Chondrocyte (in vitro differentiated cells): ENCODE data around the gene EGFR. TPM values are rescaled to one million over a fixed set of nuclear protein-coding genes. Genes with fewer than 3 reads are reported as not detected.

Experiments
- DNase-seq: peaks from one replicate; pipeline ENCODE4 v3.0.0; 2021; ENCODE audit warnings: mixed read lengths, low spot score
- H3K27ac Mint-ChIP-seq: one replicate; pipeline ENCODE4 v1.8.0; 2021; ENCODE audit warnings: mild to moderate bottlenecking, moderate library complexity, mixed read lengths; ENCODE audit not compliant: unreplicated experiment
- H3K27me3 Mint-ChIP-seq: 2 replicates; pipeline ENCODE4 v1.8.0; 2021; ENCODE audit warnings: low read depth, mixed read lengths
- H3K36me3 Mint-ChIP-seq: 2 replicates; pipeline ENCODE4 v1.8.0; 2021; ENCODE audit warnings: low read depth, mixed read lengths
- H3K4me1 Mint-ChIP-seq: 2 replicates; pipeline ENCODE4 v1.8.0; 2021; ENCODE audit warnings: low read depth, mild to moderate bottlenecking, mixed read lengths
- H3K4me3 Mint-ChIP-seq: one replicate; pipeline ENCODE4 v1.8.0; 2021; ENCODE audit warnings: mild to moderate bottlenecking, moderate library complexity, mixed read lengths; ENCODE audit not compliant: unreplicated experiment
- H3K9me3 Mint-ChIP-seq: 2 replicates; pipeline ENCODE4 v1.8.0; 2021; ENCODE audit warnings: low read depth, mixed read lengths
- CTCF ChIP-seq: fragments of 200-600 bp; sonication (generic); IDR thresholded peaks from 2 replicates; pipeline ENCODE4 v1.5.0; 2021; ENCODE audit warnings: antibody characterized with exemption, mild to moderate bottlenecking, moderate library complexity
- long read RNA-seq: library from polyadenylated mRNA; stranded (forward); transcript quantifications from one replicate; pipeline ENCODE4 v2.0.0, GENCODE V29; 2021
- total RNA-seq: library from RNA; stranded (reverse); gene quantifications from 3 replicates; pipeline ENCODE4 v1.2.1, GENCODE V29; 2021

Gene EGFR
- 13.6 to 27.4 TPM (median 25.5 TPM) in 3 replicates for total RNA-seq
- long read RNA-seq, full-length matches to known transcripts = 1 of 12 reads
- long read RNA-seq, partial matches to known transcripts = 0 of 12 reads
- long read RNA-seq, other reads (novel, unspliced or antisense) = 11 of 12 reads

DNA sequence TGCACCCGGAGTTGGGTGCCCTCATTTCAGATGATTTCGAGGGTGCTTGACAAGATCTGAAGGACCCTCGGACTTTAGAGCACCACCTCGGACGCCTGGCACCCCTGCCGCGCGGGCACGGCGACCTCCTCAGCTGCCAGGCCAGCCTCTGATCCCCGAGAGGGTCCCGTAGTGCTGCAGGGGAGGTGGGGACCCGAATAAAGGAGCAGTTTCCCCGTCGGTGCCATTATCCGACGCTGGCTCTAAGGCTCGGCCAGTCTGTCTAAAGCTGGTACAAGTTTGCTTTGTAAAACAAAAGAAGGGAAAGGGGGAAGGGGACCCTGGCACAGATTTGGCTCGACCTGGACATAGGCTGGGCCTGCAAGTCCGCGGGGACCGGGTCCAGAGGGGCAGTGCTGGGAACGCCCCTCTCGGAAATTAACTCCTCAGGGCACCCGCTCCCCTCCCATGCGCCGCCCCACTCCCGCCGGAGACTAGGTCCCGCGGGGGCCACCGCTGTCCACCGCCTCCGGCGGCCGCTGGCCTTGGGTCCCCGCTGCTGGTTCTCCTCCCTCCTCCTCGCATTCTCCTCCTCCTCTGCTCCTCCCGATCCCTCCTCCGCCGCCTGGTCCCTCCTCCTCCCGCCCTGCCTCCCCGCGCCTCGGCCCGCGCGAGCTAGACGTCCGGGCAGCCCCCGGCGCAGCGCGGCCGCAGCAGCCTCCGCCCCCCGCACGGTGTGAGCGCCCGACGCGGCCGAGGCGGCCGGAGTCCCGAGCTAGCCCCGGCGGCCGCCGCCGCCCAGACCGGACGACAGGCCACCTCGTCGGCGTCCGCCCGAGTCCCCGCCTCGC, at the start of gene EGFR:
Gene EGFR, plus strand, starts transcription at position 657 of the 830 bp plus-strand sequence. CDS start 261 bp downstream, outside the sequence.
- Mint-ChIP-seq H3K4me3 (peak within 1 kb of the TSS; percentile 70), H3K4me1 (peaks cover 25% of the 10 kb centered on the region), H3K9me3 (peaks cover 2% of the 10 kb centered on the region), H3K27ac (peak within 1 kb of the TSS; percentile 8), H3K36me3 (no peaks in the 10 kb centered on the region), H3K27me3 (no peaks in the 10 kb centered on the region)
- DNase-seq = peak; percentile 83
- TF ChIP-seq CTCF = no peak

GRCh38 chr7:54969208-54969967, 49.4 kb upstream of the EGFR start:
- no peak overlapping the region for H3K27ac Mint-ChIP-seq

DNA sequence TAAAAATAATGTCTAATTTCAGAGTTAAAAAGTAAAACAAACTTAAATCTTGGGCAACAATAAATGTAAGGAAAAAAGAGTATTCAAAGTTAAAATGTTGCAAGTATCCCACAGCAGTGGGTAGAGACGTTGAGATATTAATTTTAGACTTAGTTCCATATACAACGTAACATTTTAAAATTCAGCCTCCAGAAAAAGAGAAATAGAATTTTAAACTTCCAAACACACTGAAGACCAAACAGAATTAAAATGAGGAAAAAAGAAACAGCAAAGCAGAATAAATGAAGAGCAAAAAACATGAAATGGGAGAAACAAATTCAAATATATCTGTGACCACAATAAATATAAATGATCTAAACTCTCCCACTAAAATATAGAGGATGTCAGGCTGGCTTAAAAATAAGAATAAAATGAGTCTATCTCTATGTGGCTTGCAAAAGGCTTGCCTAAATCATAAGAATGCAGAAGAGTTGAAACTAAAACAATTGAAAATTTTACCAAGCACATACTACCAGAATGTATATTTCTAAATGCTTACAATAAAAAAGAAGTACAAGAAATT, 46.0 kb upstream of the EGFR start:
- no peak for TF ChIP-seq CTCF
- no peaks in the 10 kb centered on the region for H3K4me1 Mint-ChIP-seq
- no peaks in the 10 kb centered on the region for H3K27me3 Mint-ChIP-seq
- H3K4me3 Mint-ChIP-seq = no peak overlapping the region
- peaks cover 17% of the 10 kb centered on the region for H3K9me3 Mint-ChIP-seq
- no peak overlapping the region for H3K27ac Mint-ChIP-seq
- no peak for DNase-seq
- peaks cover 6% of the 10 kb centered on the region for H3K36me3 Mint-ChIP-seq

More at GRCh38 chr7:54969208-54969967, 49.4 kb upstream of the EGFR start:
- Mint-ChIP-seq H3K9me3 (peaks cover 15% of the 10 kb centered on the region), H3K4me3 (no peak overlapping the region), H3K27me3 (no peaks in the 10 kb centered on the region), H3K36me3 (peaks cover 6% of the 10 kb centered on the region), H3K4me1 (peaks cover 6% of the 10 kb centered on the region)
- no peak for TF ChIP-seq CTCF
- DNase-seq = no peak

- Mint-ChIP-seq H3K27me3 (no peaks in the 10 kb centered on the region), H3K4me3 (no peak overlapping the region), H3K27ac (no peak overlapping the region), H3K9me3 (peaks cover 2% of the 10 kb centered on the region), H3K36me3 (no peaks in the 10 kb centered on the region), H3K4me1 (no peaks in the 10 kb centered on the region)
- no peak for TF ChIP-seq CTCF
- DNase-seq = no peak
Observed at GRCh38 chr7:54978364-54979116, 40.3 kb upstream of the EGFR start.
